GM18520 (cell line): ENCODE results near the gene MMP25.
"Not testable (repeated sequence)": the region's sequence is repeated elsewhere in the genome, so short reads cannot be mapped to it uniquely, and the experiment has no call there.

Source experiments
- ATAC-seq: cut with Tn5 transposase; IDR thresholded peaks from one replicate; pipeline ENCODE4 v1.9.1; 2021; ENCODE audit not compliant: unreplicated experiment

Gene MMP25

GRCh38 chr16:3028716-3029319 is 17.5 kb upstream of the MMP25 start:
- no peak for ATAC-seq

GRCh38 chr16:3029491-3030221 is 16.7 kb upstream of the MMP25 start:
- ATAC-seq = no peak

- no peak for ATAC-seq
Measured at GRCh38 chr16:3030222-3031212, 15.8 kb upstream of the MMP25 start.

- no peak for ATAC-seq
Measured at GRCh38 chr16:3032624-3033023, 13.7 kb upstream of the MMP25 start.

- ATAC-seq = no peak
Measured at GRCh38 chr16:3035289-3035971, 10.9 kb upstream of the MMP25 start.

GRCh38 chr16:3035972-3036725 is 10.2 kb upstream of the MMP25 start:
- no peak for ATAC-seq

- ATAC-seq = no peak
Measured at GRCh38 chr16:3036726-3037315, 9.5 kb upstream of the MMP25 start, which contains the start of gene BICDL2. Gene BICDL2, minus strand, starts transcription at chr16:3036944. Its CDS starts 1,448 bp downstream, at chr16:3035496.

GRCh38 chr16:3038256-3038655 is 8.1 kb upstream of the MMP25 start:
- no peak for ATAC-seq

- ATAC-seq = no peak
Measured at GRCh38 chr16:3038896-3039295, 7.5 kb upstream of the MMP25 start.

GRCh38 chr16:3042376-3042775 is 4.0 kb upstream of the MMP25 start:
- no peak for ATAC-seq

- ATAC-seq = no peak
Measured at GRCh38 chr16:3044708-3045107, 1.7 kb upstream of the MMP25 start.

GRCh38 chr16:3046641-3047386 is 453 bp downstream of the MMP25 start:
- no peak for ATAC-seq

GRCh38 chr16:3047387-3047720 is 993 bp downstream of the MMP25 start:
- no peak for ATAC-seq

- no peak for ATAC-seq
Measured at GRCh38 chr16:3049921-3050481, 3.6 kb downstream of the MMP25 start.

GRCh38 chr16:3050487-3050886 is 4.1 kb downstream of the MMP25 start:
- no peak for ATAC-seq

GRCh38 chr16:3051009-3051408 is 4.6 kb downstream of the MMP25 start:
- no peak for ATAC-seq

GRCh38 chr16:3051494-3051893 is 5.1 kb downstream of the MMP25 start:
- ATAC-seq = no peak

- not testable (repeated sequence) for ATAC-seq
Measured at GRCh38 chr16:3052571-3053329, 6.4 kb downstream of the MMP25 start.
